Immature natural killer cell (primary cell): ENCODE data around the gene AKT1S1. TPM values are rescaled to one million over a fixed set of nuclear protein-coding genes. Genes with fewer than 3 reads are reported as not detected.

Experiments
- DNase-seq, 3 donors: peaks; one replicate each; pipeline ENCODE4 v3.0.0; 2022; ENCODE audit warnings: mixed read lengths in 1 of 3
- H3K27ac Mint-ChIP-seq, 6 donors: one replicate each; pipeline ENCODE4 v1.8.0; 2020; ENCODE audit warnings: mixed read lengths in 6 of 6, mild to moderate bottlenecking in 5 of 6, inconsistent platforms in 4 of 6, moderate library complexity in 3 of 6
- H3K27me3 Mint-ChIP-seq, 3 donors: one replicate each; pipeline ENCODE4 v1.8.0; 2020 to 2021; ENCODE audit warnings: low read depth in 3 of 3, mild to moderate bottlenecking in 3 of 3, mixed read lengths in 3 of 3, moderate library complexity in 3 of 3, inconsistent platforms in 1 of 3
- H3K36me3 Mint-ChIP-seq, 3 donors: one replicate each; pipeline ENCODE4 v1.8.0; 2020; ENCODE audit warnings: mixed read lengths in 3 of 3, inconsistent platforms in 2 of 3, mild to moderate bottlenecking in 2 of 3
- H3K4me1 Mint-ChIP-seq, 2 donors: one replicate each; pipeline ENCODE4 v1.8.0; 2020; ENCODE audit warnings: inconsistent platforms in 2 of 2, mild to moderate bottlenecking in 2 of 2, mixed read lengths in 2 of 2, moderate library complexity in 1 of 2
- H3K4me3 Mint-ChIP-seq, 5 donors: one replicate each; pipeline ENCODE4 v1.8.0; 2020; ENCODE audit warnings: mild to moderate bottlenecking in 5 of 5, mixed read lengths in 5 of 5, inconsistent platforms in 3 of 5, moderate library complexity in 3 of 5
- H3K9me3 Mint-ChIP-seq, 6 donors: one replicate each; pipeline ENCODE4 v1.8.0; 2020; ENCODE audit warnings: mild to moderate bottlenecking in 6 of 6, mixed read lengths in 6 of 6, inconsistent platforms in 4 of 6, moderate library complexity in 3 of 6
- polyA plus RNA-seq, 3 donors: library from polyadenylated mRNA; unstranded; fragments of 300-500 nt; fragmentation: Illumina TruSeq; gene quantifications; one replicate each; pipeline ENCODE4 v1.2.3, GENCODE V29; 2021

The AKT1S1 gene
- polyA plus RNA-seq, 3 donors from 2014 or later: 2.5 to 4.7 (median 3.3) TPM

DNA sequence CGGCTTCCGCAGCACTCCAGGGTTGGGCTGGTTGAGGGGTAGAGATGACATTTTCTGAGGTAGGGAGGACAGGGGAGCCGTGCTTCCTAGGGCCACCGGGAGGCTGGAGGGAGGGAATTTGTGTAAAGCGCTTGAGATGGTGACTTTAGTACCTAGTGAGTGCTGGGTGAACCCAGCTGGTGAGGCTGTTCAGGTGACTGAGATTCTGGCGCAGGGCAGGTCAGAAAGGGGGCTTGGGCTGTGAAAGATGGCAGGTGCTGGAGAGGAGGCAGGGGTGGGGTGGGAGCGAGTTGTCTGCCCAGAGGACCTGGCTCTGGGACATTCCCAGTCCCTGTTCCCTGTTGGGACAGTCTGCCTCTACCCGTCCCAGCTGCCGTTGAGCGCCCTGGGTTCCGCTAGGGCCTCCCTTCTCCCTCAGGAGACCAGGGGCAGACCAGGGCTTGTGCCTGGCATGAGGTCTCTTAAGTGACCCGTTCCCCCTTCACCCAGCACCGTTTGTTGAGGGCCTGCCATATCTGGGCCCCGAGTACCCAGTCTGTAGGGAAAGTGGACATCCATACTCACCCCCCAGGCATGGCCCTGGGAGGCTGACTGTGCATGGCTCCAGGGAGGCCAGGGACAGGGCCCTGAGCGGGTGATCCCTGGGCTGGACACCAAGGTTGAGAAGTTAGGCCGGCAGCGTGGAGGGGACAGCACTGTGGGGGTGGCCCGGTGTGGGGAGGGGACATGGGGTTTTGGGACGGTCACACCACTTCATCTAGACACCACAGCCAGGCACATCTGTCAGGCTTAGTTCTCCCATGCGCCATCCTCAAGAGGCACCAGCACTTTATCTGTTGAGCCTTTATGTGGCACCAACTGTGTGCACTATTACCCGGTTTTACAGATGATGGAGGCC, 21.2 kb downstream of the AKT1S1 start:
- H3K27ac Mint-ChIP-seq: peak overlapping the region in 1 of 6 donors; percentile 62
- H3K36me3 Mint-ChIP-seq: no peaks in the 10 kb centered on the region
- H3K27me3 Mint-ChIP-seq: peaks cover 2 to 5% (median 4%) of the 10 kb centered on the region in 3 donors
- peaks cover 17 to 21% of the 10 kb centered on the region in 2 donors for H3K4me1 Mint-ChIP-seq
- H3K4me3 Mint-ChIP-seq: no peak overlapping the region
- no peak for DNase-seq
- H3K9me3 Mint-ChIP-seq: no peaks in the 10 kb centered on the region

GRCh38 chr19:49855277-49855675, 21.9 kb downstream of the AKT1S1 start:
- Mint-ChIP-seq H3K4me1 (peaks cover 19 to 22% of the 10 kb centered on the region in 2 donors), H3K9me3 (no peaks in the 10 kb centered on the region), H3K27me3 (peaks cover 6 to 9% (median 8%) of the 10 kb centered on the region in 3 donors), H3K4me3 (no peak overlapping the region), H3K27ac (peak overlapping the region in 1 of 6 donors; percentile 55), H3K36me3 (no peaks in the 10 kb centered on the region)
- no peak for DNase-seq

DNA sequence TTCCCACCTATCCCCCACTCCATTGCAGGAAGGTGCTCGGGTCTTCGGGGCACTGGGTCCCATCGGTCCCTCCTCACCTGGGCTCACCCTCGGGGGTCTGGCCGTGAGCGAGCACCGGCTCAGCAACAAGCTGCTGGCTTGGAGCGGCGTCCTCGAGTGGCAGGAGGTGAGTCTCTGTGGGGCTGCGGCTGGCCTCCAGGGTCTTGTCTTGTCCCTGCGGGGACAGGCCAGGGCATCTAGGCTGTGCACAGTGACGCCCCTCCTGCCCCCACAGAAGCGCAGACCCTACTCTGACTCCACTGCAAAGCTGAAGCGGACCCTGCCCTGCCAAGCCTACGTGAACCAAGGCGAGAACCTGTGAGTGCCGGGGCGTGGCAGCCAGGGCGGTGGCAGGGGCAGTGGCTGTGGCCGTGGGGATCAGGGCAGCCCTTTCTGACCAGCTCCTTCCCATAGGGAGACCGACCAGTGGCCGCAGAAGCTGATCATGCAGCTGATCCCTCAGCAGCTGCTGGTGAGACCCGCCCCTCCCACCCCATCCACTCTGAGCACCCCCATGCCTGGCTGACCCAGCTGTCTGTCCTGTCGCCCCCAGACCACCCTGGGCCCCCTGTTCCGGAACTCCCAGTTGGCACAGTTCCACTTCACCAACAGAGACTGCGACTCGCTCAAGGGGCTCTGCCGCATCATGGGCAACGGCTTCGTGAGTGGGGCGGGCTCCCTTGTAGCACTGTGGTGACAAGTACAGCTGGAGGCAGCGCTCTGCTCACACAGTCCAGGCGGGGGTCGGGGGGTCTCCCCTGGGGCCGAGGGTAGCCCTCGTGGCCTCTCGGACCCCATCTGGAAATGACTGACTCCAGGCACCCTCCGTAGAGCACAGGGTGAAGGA, 22.5 kb downstream of the AKT1S1 start:
- peaks cover 6 to 9% (median 6%) of the 10 kb centered on the region in 3 donors for H3K27me3 Mint-ChIP-seq
- no peaks in the 10 kb centered on the region for H3K9me3 Mint-ChIP-seq
- DNase-seq: no peak
- peaks cover 24 to 29% of the 10 kb centered on the region in 2 donors for H3K4me1 Mint-ChIP-seq
- no peak overlapping the region for H3K4me3 Mint-ChIP-seq
- no peak overlapping the region for H3K27ac Mint-ChIP-seq
- no peaks in the 10 kb centered on the region for H3K36me3 Mint-ChIP-seq

- Mint-ChIP-seq H3K9me3 (no peaks in the 10 kb centered on the region), H3K4me1 (peaks cover 29 to 33% of the 10 kb centered on the region in 2 donors), H3K27ac (no peak overlapping the region), H3K4me3 (peak overlapping the region in 3 of 5 donors; percentile 33 to 70 (median 58)), H3K27me3 (peaks cover 6 to 12% (median 6%) of the 10 kb centered on the region in 3 donors), H3K36me3 (no peaks in the 10 kb centered on the region)
- no peak for DNase-seq
Observed at GRCh38 chr19:49853852-49854377, 23.2 kb downstream of the AKT1S1 start.

- peak overlapping the region; percentile 87 to 90 (median 89) for H3K4me3 Mint-ChIP-seq
- H3K27me3 Mint-ChIP-seq: peaks cover 6 to 12% (median 8%) of the 10 kb centered on the region in 3 donors
- peaks cover 40 to 43% of the 10 kb centered on the region in 2 donors for H3K4me1 Mint-ChIP-seq
- H3K27ac Mint-ChIP-seq: peak overlapping the region in 4 of 6 donors; percentile 59 to 89 (median 66)
- no peak for DNase-seq
- no peaks in the 10 kb centered on the region for H3K9me3 Mint-ChIP-seq
- no peaks in the 10 kb centered on the region for H3K36me3 Mint-ChIP-seq
Observed at GRCh38 chr19:49852631-49853126, 24.5 kb downstream of the AKT1S1 start.

DNA sequence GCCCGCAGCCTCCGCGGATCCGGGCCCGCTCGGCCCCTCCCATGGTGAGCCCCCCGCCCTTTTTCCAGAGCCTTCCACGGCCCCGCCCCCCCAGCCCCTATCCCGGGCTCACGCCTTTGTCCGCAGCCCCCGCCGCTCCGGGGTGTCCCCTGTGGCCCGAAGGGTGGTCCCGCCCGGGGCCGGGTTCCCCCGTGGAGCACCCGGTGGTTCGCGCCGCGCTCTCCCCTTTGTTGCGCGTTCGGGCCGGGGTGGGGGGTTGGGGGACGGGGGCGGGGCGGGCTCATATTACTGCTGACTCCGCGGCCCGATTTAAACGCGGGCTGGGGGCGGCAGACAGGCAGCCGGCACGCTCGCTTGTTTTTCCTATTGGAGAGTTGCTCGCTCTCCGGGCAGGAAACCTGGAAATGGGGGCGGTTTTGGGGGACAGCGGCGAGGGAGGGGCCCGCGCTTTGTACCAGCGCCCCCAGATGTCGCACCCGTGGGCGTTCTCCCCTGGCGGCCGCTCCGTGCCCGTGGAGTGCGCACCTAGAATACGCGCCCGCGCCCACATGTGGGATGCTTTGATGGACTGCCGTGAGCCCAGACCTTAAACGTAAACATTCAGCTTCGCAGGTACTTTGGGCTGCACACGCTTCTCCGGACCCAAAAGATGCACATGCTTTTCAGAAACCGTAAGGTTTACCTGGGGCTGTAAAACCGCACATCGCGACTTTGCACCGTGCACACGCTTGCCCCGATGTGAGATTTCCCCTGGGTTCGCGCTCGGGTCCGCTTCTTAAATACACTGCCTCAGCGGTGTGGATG, 25.5 kb downstream of the AKT1S1 start:
- Mint-ChIP-seq H3K27me3 (peaks cover 6 to 12% (median 8%) of the 10 kb centered on the region in 3 donors), H3K36me3 (no peaks in the 10 kb centered on the region), H3K4me3 (peak overlapping the region; percentile 87 to 90 (median 89)), H3K9me3 (no peaks in the 10 kb centered on the region), H3K4me1 (peaks cover 40 to 46% of the 10 kb centered on the region in 2 donors), H3K27ac (peak overlapping the region in 5 of 6 donors; percentile 59 to 89 (median 73))
- DNase-seq: no peak

- no peaks in the 10 kb centered on the region for H3K36me3 Mint-ChIP-seq
- H3K4me1 Mint-ChIP-seq: peaks cover 40 to 45% of the 10 kb centered on the region in 2 donors
- H3K27ac Mint-ChIP-seq: peak within 1 kb of the TSS; percentile 88 to 98 (median 96)
- peak; percentile 87 to 90 (median 90) for DNase-seq
- peaks cover 6 to 12% (median 8%) of the 10 kb centered on the region in 3 donors for H3K27me3 Mint-ChIP-seq
- peak within 1 kb of the TSS; percentile 90 to 96 (median 92) for H3K4me3 Mint-ChIP-seq
- H3K9me3 Mint-ChIP-seq: no peaks in the 10 kb centered on the region
Observed at GRCh38 chr19:49850487-49851342, 26.4 kb downstream of the AKT1S1 start, which contains the start of gene PTOV1. TSS of gene PTOV1 (plus strand) at chr19:49851159.

GRCh38 chr19:49850221-49850486, 27.0 kb downstream of the AKT1S1 start:
- H3K27me3 Mint-ChIP-seq: peaks cover 6 to 12% (median 8%) of the 10 kb centered on the region in 3 donors
- H3K36me3 Mint-ChIP-seq: no peaks in the 10 kb centered on the region
- peak overlapping the region; percentile 88 to 98 (median 96) for H3K27ac Mint-ChIP-seq
- H3K4me1 Mint-ChIP-seq: peaks cover 40% of the 10 kb centered on the region in 2 donors
- no peaks in the 10 kb centered on the region for H3K9me3 Mint-ChIP-seq
- peak overlapping the region; percentile 90 to 96 (median 92) for H3K4me3 Mint-ChIP-seq
- no peak for DNase-seq

- H3K9me3 Mint-ChIP-seq: no peaks in the 10 kb centered on the region
- no peak for DNase-seq
- peak overlapping the region; percentile 90 to 96 (median 92) for H3K4me3 Mint-ChIP-seq
- peaks cover 6 to 12% (median 8%) of the 10 kb centered on the region in 3 donors for H3K27me3 Mint-ChIP-seq
- H3K27ac Mint-ChIP-seq: peak overlapping the region; percentile 87 to 98 (median 94)
- peaks cover 40% of the 10 kb centered on the region in 2 donors for H3K4me1 Mint-ChIP-seq
- no peaks in the 10 kb centered on the region for H3K36me3 Mint-ChIP-seq
Observed at GRCh38 chr19:49849433-49850220, 27.5 kb downstream of the AKT1S1 start.

DNA sequence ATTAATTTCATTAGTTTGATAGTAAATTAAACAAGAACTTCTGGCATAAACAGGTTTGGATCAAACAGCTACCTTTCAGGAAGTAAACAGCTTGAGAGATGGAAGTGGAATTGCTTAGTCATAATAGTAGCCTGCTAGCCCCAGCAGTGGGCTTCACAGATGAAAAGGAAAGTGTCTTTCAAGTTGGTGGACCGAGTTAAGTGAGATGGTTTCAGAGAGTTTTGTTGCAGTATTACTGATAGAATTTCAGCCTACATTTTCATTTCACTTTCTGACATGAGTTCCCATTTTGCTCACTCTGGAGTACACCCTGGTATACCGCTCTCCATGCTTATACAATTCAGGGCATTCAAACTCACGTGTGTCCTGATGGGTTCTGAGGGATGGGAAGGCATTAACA, 28.2 kb downstream of the AKT1S1 start:
- no peaks in the 10 kb centered on the region for H3K9me3 Mint-ChIP-seq
- DNase-seq: no peak
- no peaks in the 10 kb centered on the region for H3K36me3 Mint-ChIP-seq
- H3K4me1 Mint-ChIP-seq: peaks cover 40% of the 10 kb centered on the region in 2 donors
- H3K4me3 Mint-ChIP-seq: peak overlapping the region; percentile 47 to 92 (median 70)
- H3K27me3 Mint-ChIP-seq: peaks cover 6 to 12% (median 8%) of the 10 kb centered on the region in 3 donors
- peak overlapping the region; percentile 18 to 87 (median 46) for H3K27ac Mint-ChIP-seq
